ENCODE results near the gene PLBD2.

GRCh38 chr12:113414519-113415038 lies 56.2 kb downstream of the PLBD2 start:
- no peak for TF ChIP-seq CTCF (conservative IDR thresholded peaks at IDR 0.05; ENCODE audit: low read length)
- no peak for TF ChIP-seq EZH2phosphoT487 (IDR thresholded peaks at IDR 0.05; ENCODE audit: borderline replicate concordance)

All from Loucy (cell line).